ENCODE measurements around the gene HEATR5A.
"Not testable (repeated sequence)": the region's sequence is repeated elsewhere in the genome, so short reads cannot be mapped to it uniquely, and the experiment has no call there.

The HEATR5A gene

DNA sequence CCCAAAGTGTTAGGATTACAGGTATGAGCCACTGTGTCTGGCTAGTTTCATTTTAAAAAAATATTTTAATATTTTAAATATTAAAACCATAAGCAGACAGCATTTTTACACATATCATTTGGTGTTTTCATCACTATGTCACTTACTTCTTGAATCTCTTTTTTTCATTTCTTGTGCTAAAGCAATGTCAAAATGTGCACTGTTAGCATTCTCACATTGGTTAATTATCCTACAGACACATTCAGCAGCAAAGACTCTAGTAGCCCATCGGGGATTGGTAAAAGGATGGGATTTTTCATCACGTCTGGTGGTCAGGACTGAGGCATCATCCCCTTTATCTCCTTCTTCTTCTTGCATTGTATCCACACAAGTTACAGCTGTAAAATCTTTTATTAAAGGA, 96.9 kb downstream of the HEATR5A start:
- DNase-seq, result no peak

GRCh38 chr14:31320922-31321766, 99.2 kb downstream of the HEATR5A start:
- no peak for DNase-seq

DNA sequence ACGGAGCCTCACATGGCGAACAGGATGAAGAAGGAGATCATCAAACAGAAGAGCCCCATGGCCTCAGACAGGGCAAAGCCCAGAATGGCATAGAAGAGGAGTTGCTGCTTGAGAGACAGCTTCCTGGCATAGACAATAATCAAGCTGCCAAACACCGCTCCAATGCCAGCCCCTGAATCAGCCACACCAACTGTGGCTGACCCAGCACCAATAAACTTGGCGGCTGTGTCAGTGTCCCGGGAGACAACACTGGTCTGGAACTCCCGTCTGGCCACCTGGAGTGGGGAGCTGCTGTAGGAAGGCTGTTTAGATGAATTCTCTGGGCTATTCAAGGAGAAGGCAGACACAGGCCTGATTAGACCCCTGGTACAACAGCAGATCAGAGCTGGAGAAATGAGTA, 100.1 kb downstream of the HEATR5A start:
- DNase-seq, result no peak

DNA sequence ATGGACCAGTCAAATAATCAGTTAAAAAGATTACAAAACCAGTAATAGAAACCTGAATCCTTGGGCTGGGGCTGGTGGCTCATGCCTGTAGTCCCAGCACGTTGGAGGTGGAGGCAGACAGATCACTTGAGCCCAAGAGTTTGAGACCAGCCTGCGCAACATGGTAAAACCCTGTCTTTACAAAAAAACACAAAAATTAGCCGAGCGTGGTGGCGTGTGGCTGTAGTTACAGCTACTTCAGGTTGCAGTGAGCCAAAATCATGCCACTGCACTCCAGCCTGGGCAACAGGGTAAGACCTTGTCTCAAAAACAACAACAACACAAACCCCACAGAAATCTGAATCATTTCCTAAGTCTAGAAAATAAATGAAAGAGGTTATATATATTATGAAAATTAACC, 100.6 kb downstream of the HEATR5A start:
- DNase-seq, result no peak

DNA sequence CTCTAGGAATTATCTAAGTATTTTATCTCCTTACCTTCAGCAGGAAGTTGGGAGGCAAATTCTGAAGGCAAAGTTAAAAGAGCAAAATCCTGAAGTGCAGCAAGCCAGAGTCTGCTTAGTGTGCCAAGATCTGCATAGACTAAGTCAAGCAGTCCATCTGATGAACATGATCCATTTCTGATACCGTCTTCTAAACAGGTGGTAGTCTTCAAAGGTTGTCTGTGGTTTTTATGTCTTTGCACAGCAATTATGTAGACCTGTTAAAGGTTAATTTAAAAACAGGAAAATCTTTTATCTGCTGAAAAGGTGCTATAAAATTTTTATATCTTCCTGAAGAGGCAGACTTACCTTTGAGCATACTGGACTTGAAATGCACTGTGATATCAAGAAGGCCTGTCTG, 107.4 kb downstream of the HEATR5A start:
- DNase-seq, result no peak

DNA sequence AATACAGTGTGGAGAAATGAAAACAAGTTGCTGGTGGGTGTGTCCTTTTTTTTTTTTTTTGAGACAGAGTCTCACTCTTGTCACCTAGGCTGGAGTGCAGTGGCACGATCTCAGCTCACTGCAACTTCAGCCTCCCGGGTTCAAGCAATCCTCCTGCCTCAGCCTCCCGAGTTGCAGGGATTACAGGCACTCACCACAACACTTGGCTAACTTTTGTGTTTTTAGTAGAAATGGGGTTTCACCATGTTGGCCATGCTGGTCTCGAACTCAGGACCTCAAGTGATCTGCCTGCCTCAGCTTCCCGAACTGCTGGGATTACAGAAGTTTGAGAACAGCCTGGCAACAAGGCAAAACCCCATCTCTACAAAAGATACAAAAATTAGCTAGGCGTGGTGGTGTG, 108.0 kb downstream of the HEATR5A start:
- not testable (repeated sequence) for DNase-seq

DNA sequence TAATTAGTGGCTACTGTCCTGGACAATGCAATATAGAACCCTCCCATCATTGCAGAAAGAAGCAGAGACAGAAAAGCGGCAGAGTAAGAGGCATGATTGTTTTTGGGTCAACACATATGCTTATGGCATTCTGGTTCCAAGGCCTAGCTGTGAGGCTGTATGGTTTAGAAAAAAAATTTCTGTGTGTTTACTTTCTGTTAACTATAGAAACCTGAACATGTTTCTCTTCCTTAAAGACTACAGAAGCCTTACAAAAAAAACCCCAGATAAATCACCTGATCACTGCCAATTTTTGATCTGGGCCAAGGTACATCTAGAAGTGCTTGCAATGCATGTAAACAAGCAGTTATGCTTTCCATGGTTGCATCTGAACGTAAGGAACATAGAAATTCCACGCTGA, 112.7 kb downstream of the HEATR5A start:
- DNase-seq, result no peak

DNA sequence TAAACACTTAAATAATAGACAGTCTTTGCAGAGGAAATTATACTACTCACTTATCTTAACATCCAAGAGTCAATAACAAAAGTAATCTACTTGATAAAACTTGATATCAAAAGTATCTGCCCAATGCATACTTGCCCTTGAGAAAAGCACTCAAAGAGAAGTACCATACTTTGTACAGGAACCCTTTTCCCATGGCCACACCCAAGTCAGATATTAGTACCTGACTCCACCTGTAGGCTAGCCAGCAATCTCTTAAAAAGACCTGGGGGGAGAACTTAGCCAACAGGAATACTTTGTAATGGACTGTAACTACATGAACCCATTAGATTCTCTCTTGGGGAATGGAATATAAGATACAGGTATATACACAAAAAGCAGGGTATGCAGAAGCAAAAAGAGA, 113.2 kb downstream of the HEATR5A start:
- DNase-seq, result no peak

GRCh38 chr14:31303654-31304053, 116.7 kb downstream of the HEATR5A start:
- no peak for DNase-seq

- no peak for DNase-seq
Observed at GRCh38 chr14:31300883-31301282, 119.5 kb downstream of the HEATR5A start.

GRCh38 chr14:31300296-31300695, 120.1 kb downstream of the HEATR5A start:
- DNase-seq, result no peak

- DNase-seq, result no peak
Observed at GRCh38 chr14:31297701-31298344, 122.5 kb downstream of the HEATR5A start.

DNA sequence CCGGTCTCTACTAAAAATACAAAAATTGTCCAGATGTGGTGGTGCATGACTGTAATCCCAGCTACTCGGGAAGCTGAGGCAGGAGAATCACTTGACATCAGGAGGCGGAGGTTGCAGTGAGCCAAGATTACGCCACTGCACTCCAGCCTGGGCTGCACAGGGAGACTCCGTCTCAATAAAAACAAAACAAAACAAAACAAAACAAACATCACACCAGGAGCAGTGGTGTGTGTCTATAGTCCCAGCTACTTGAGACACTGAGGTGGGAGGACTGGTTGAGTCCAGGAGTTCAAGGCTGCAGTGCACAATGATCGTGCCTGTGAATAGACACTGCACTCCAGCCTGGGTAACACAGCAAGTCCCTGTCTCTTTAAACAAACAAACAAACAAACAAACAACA, 123.2 kb downstream of the HEATR5A start:
- no peak for DNase-seq

GRCh38 chr14:31294746-31295405, 125.5 kb downstream of the HEATR5A start:
- peak; percentile 33 for DNase-seq

- DNase-seq, result no peak
Observed at GRCh38 chr14:31292937-31293616, 127.3 kb downstream of the HEATR5A start.

DNA sequence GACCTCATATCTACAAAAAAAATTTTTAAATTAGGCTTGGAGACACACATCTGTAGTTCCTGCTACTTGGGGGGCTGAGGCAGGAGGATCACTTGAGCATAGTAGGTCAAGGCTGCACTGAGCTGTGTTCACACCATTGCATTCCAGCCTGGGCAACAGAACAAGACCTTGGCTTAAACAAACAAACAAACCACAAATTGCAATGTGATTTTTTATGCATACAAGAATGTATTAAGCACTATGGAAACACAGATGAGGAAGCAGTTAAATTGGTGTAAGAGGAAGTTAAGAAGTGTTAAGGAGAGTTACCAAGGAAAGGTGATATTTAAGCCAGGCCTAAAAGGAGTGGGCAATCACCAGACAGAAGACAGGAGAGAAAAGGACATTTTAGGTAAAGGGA, 129.1 kb downstream of the HEATR5A start:
- DNase-seq, result no peak

GRCh38 chr14:31287294-31287972, 132.9 kb downstream of the HEATR5A start:
- DNase-seq, result no peak

DNA sequence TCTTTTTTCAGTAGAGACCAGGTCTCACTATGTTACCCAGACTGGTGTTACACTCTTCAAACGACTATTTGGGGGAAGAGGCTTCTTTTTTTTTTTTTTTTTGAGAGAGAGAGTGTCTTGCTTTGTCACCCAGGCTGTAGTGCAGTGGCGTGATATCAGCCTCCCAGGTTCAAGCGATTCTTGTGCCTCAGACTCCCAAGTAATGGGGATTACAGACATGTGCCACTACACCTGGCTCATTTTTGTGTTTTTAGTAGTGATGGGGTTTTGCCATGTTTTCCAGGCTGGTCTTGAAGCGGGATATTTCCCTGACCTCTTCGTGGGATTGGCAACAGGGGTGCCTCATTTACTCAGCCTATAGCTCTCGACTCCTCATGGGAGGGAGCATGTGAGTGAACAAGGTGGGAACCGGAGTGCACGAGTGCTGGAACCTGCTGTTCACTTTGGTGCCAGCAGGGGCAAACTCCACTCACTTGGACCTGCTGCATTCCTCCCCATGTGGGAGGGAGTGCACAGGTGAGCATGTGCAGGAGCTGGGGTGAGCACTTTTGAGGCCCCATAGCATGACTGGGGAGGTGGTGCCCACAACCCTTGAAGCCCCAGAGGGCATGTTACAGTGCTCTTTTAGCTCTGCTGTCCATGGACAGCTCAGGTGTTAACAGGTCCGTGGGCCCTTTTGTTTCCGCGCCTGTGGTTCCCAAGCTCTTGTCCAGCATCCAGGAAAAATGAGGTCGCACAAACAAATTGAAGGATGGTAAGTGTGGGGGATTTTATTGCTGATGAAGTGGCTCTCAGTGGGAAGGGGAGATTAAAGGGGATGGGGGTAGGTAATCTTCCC, 133.7 kb downstream of the HEATR5A start:
- no peak for DNase-seq

- no peak for DNase-seq
Observed at GRCh38 chr14:31283578-31284252, 136.6 kb downstream of the HEATR5A start.

- no peak for DNase-seq
Observed at GRCh38 chr14:31283153-31283552, 137.2 kb downstream of the HEATR5A start.

DNA sequence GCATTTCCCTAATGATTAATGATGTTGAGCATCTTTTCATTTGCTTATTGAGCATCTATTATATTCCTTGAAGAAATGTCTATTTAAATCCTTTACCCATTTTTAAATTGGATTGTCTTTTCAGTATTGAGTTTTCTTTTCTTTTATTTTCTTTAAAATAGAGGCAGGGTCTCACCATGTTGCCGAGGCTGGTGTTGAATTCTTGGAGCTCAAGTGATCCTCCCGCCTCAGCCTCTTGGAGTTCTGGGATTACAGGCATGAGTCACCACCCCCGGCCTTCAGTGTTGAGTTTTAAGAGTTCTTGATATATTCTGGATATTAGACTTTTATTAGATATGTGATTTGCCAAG, 139.5 kb downstream of the HEATR5A start:
- no peak for DNase-seq
